ENCODE data around the gene KAT6B.
"Not testable (repeated sequence)": the region's sequence is repeated elsewhere in the genome, so short reads cannot be mapped to it uniquely, and the experiment has no call there.

Gene KAT6B

GRCh38 chr10:74826142-74827044 lies at the start of gene KAT6B:
Gene KAT6B (plus strand): TSS chr10:74826600. CDS start chr10:74842858, 16,258 bp downstream.
- peak within 1 kb of the TSS; percentile 99 for H3K27ac Mint-ChIP-seq
- H3K27me3 Mint-ChIP-seq = peaks cover 5% of the 10 kb centered on the region
- CTCF ChIA-PET = interaction anchor here (1.1 to 1.6 kb wide), 2 partner anchors 88 to 195 kb away, joined by 3 to 4 read pairs; no protein-coding TSS in a partner anchor
- H3K4me3 Mint-ChIP-seq = peak within 1 kb of the TSS; percentile 92
- H3K36me3 Mint-ChIP-seq = peaks cover 12% of the 10 kb centered on the region
- DNase-seq = peak; percentile 100
- H3K9me3 Mint-ChIP-seq = no peaks in the 10 kb centered on the region
- H3K4me1 Mint-ChIP-seq = peaks cover 54% of the 10 kb centered on the region

GRCh38 chr10:74778436-74779094 lies 47.8 kb upstream of the KAT6B start:
- H3K27me3 Mint-ChIP-seq = no peaks in the 10 kb centered on the region
- H3K4me3 Mint-ChIP-seq = no peak overlapping the region

GRCh38 chr10:74781870-74782269 lies 44.5 kb upstream of the KAT6B start:
- H3K4me3 Mint-ChIP-seq, H3K4me1 Mint-ChIP-seq, CTCF ChIA-PET, H3K27ac Mint-ChIP-seq, H3K36me3 Mint-ChIP-seq, DNase-seq, H3K9me3 Mint-ChIP-seq, H3K27me3 Mint-ChIP-seq: not testable (repeated sequence)

More at GRCh38 chr10:74778436-74779094, 47.8 kb upstream of the KAT6B start:
- Mint-ChIP-seq H3K9me3 (peaks cover 14% of the 10 kb centered on the region), H3K27ac (no peak overlapping the region), H3K4me1 (no peaks in the 10 kb centered on the region), H3K36me3 (no peaks in the 10 kb centered on the region)
- CTCF ChIA-PET = no interaction called here
- no peak for DNase-seq

- H3K9me3 Mint-ChIP-seq = no peaks in the 10 kb centered on the region
- no peaks in the 10 kb centered on the region for H3K36me3 Mint-ChIP-seq
- no peaks in the 10 kb centered on the region for H3K27me3 Mint-ChIP-seq
- no peak overlapping the region for H3K27ac Mint-ChIP-seq
- H3K4me1 Mint-ChIP-seq = no peaks in the 10 kb centered on the region
- DNase-seq = no peak
- CTCF ChIA-PET = no interaction called here
- no peak overlapping the region for H3K4me3 Mint-ChIP-seq
These were observed 41.9 kb upstream of the KAT6B start for GRCh38 chr10:74784462-74784861.

GRCh38 chr10:74786126-74786525 lies 40.3 kb upstream of the KAT6B start:
- Mint-ChIP-seq H3K4me3 (no peak overlapping the region), H3K27ac (no peak overlapping the region), H3K9me3 (no peaks in the 10 kb centered on the region), H3K4me1 (no peaks in the 10 kb centered on the region), H3K27me3 (no peaks in the 10 kb centered on the region), H3K36me3 (no peaks in the 10 kb centered on the region)
- CTCF ChIA-PET = no interaction called here
- no peak for DNase-seq

- Mint-ChIP-seq H3K4me3 (no peak overlapping the region), H3K27me3 (no peaks in the 10 kb centered on the region), H3K27ac (no peak overlapping the region), H3K36me3 (no peaks in the 10 kb centered on the region), H3K4me1 (no peaks in the 10 kb centered on the region), H3K9me3 (no peaks in the 10 kb centered on the region)
- DNase-seq = no peak
- CTCF ChIA-PET = no interaction called here
These were observed 38.9 kb upstream of the KAT6B start for GRCh38 chr10:74787457-74787856.

GRCh38 chr10:74791979-74792378 lies 34.4 kb upstream of the KAT6B start:
- H3K4me3 Mint-ChIP-seq = not testable (repeated sequence)

GRCh38 chr10:74792726-74793125 lies 33.7 kb upstream of the KAT6B start:
- DNase-seq = no peak
- Mint-ChIP-seq H3K4me3 (no peak overlapping the region), H3K36me3 (no peaks in the 10 kb centered on the region), H3K4me1 (peaks cover 4% of the 10 kb centered on the region), H3K27me3 (peaks cover 2% of the 10 kb centered on the region), H3K9me3 (no peaks in the 10 kb centered on the region), H3K27ac (no peak overlapping the region)
- CTCF ChIA-PET = no interaction called here

More at GRCh38 chr10:74791979-74792378, 34.4 kb upstream of the KAT6B start:
- H3K4me1 Mint-ChIP-seq, CTCF ChIA-PET, DNase-seq, H3K27ac Mint-ChIP-seq, H3K36me3 Mint-ChIP-seq, H3K27me3 Mint-ChIP-seq, H3K9me3 Mint-ChIP-seq: not testable (repeated sequence)

GRCh38 chr10:74793240-74793639 lies 33.2 kb upstream of the KAT6B start:
- H3K4me1 Mint-ChIP-seq, H3K4me3 Mint-ChIP-seq, DNase-seq, H3K27ac Mint-ChIP-seq, CTCF ChIA-PET, H3K36me3 Mint-ChIP-seq, H3K9me3 Mint-ChIP-seq, H3K27me3 Mint-ChIP-seq: not testable (repeated sequence)

- CTCF ChIA-PET = interaction anchor here (0.6 to 0.7 kb wide), 2 partner anchors 443 to 527 kb away, joined by 3 to 4 read pairs; no protein-coding TSS in a partner anchor
- Mint-ChIP-seq H3K4me3 (no peak overlapping the region), H3K4me1 (peaks cover 4% of the 10 kb centered on the region), H3K9me3 (no peaks in the 10 kb centered on the region), H3K36me3 (no peaks in the 10 kb centered on the region), H3K27ac (no peak overlapping the region), H3K27me3 (peaks cover 4% of the 10 kb centered on the region)
- no peak for DNase-seq
These were observed 31.9 kb upstream of the KAT6B start for GRCh38 chr10:74794531-74794930.

GRCh38 chr10:74797550-74797949 lies 28.9 kb upstream of the KAT6B start:
- Mint-ChIP-seq H3K36me3 (no peaks in the 10 kb centered on the region), H3K4me1 (peaks cover 4% of the 10 kb centered on the region), H3K4me3 (no peak overlapping the region), H3K27ac (no peak overlapping the region), H3K27me3 (peaks cover 4% of the 10 kb centered on the region), H3K9me3 (no peaks in the 10 kb centered on the region)
- DNase-seq = no peak
- CTCF ChIA-PET = no interaction called here

GRCh38 chr10:74799721-74800221 lies 26.6 kb upstream of the KAT6B start:
- no peak overlapping the region for H3K4me3 Mint-ChIP-seq
- H3K4me1 Mint-ChIP-seq = peaks cover 4% of the 10 kb centered on the region
- CTCF ChIA-PET = no interaction called here
- no peak for DNase-seq
- no peak overlapping the region for H3K27ac Mint-ChIP-seq
- no peaks in the 10 kb centered on the region for H3K36me3 Mint-ChIP-seq
- H3K9me3 Mint-ChIP-seq = no peaks in the 10 kb centered on the region
- H3K27me3 Mint-ChIP-seq = peaks cover 4% of the 10 kb centered on the region

- H3K9me3 Mint-ChIP-seq = no peaks in the 10 kb centered on the region
- CTCF ChIA-PET = interaction anchor here (0.7 to 1.0 kb wide), 2 partner anchors 23 to 34 kb away, joined by 3 to 4 read pairs; no protein-coding TSS in a partner anchor
- DNase-seq = no peak
- no peak overlapping the region for H3K4me3 Mint-ChIP-seq
- H3K27me3 Mint-ChIP-seq = peaks cover 4% of the 10 kb centered on the region
- no peaks in the 10 kb centered on the region for H3K4me1 Mint-ChIP-seq
- H3K27ac Mint-ChIP-seq = no peak overlapping the region
- no peaks in the 10 kb centered on the region for H3K36me3 Mint-ChIP-seq
These were observed 25.0 kb upstream of the KAT6B start for GRCh38 chr10:74801447-74801846.

GRCh38 chr10:74808501-74808900 lies 17.9 kb upstream of the KAT6B start:
- CTCF ChIA-PET = no interaction called here

More at GRCh38 chr10:74808501-74808900, 17.9 kb upstream of the KAT6B start:
- H3K4me1 Mint-ChIP-seq = no peaks in the 10 kb centered on the region
- H3K27ac Mint-ChIP-seq = no peak overlapping the region
- no peaks in the 10 kb centered on the region for H3K36me3 Mint-ChIP-seq
- DNase-seq = no peak
- no peak overlapping the region for H3K4me3 Mint-ChIP-seq
- H3K27me3 Mint-ChIP-seq = no peaks in the 10 kb centered on the region
- no peaks in the 10 kb centered on the region for H3K9me3 Mint-ChIP-seq
